ENCODE data around the gene TTC38.

The TTC38 gene

GRCh38 chr22:46275455-46276122 lies 7.8 kb downstream of the TTC38 start:
- no peak for DNase-seq
- Mint-ChIP-seq H3K4me3 (peak overlapping the region in 1 of 2 donors; percentile 51), H3K9me3 (no peaks in the 10 kb centered on the region), H3K27ac (peak overlapping the region; percentile 68 to 91), H3K27me3 (no peaks in the 10 kb centered on the region), H3K36me3 (ENCODE audit: insufficient read depth) (peaks cover 32% of the 10 kb centered on the region), H3K4me1 (ENCODE audit: low read depth in 2 of 2) (peaks cover 32 to 47% of the 10 kb centered on the region in 2 donors)
- no peak for ATAC-seq (replicated peaks)

DNA sequence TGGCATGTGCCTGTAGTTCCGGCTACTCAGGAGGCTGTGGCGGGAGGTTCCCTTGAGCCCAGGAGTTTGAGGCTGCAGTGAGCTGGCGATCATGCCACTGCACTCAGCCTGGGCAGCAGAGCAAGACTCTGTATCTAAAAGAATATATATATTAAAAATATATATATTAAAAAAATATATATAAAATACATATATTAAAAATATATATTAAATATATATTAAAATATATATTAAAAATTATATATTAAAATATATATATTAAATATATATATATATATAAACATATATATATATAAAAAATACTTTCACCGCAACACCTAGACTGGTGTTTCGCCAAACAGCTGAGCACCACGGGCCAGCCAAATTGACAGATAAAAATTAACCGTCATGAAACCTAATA lies 8.8 kb downstream of the TTC38 start:
- Mint-ChIP-seq H3K9me3 (no peaks in the 10 kb centered on the region), H3K4me1 (ENCODE audit: low read depth in 2 of 2) (peaks cover 42 to 54% of the 10 kb centered on the region in 2 donors), H3K27ac (peak overlapping the region in 1 of 2 donors; percentile 47), H3K27me3 (no peaks in the 10 kb centered on the region), H3K4me3 (peak overlapping the region; percentile 61 to 73), H3K36me3 (ENCODE audit: insufficient read depth) (peaks cover 34% of the 10 kb centered on the region)
- no peak for DNase-seq
- no peak for ATAC-seq (replicated peaks)

GRCh38 chr22:46278656-46279645 lies 11.1 kb downstream of the TTC38 start:
- no peak for DNase-seq
- Mint-ChIP-seq H3K4me1 (ENCODE audit: low read depth in 2 of 2) (peaks cover 49 to 64% of the 10 kb centered on the region in 2 donors), H3K27ac (peak overlapping the region; percentile 94 to 96), H3K27me3 (no peaks in the 10 kb centered on the region), H3K9me3 (no peaks in the 10 kb centered on the region), H3K36me3 (ENCODE audit: insufficient read depth) (peaks cover 28% of the 10 kb centered on the region), H3K4me3 (peak overlapping the region in 1 of 2 donors; percentile 12)
- no peak for ATAC-seq (replicated peaks)

DNA sequence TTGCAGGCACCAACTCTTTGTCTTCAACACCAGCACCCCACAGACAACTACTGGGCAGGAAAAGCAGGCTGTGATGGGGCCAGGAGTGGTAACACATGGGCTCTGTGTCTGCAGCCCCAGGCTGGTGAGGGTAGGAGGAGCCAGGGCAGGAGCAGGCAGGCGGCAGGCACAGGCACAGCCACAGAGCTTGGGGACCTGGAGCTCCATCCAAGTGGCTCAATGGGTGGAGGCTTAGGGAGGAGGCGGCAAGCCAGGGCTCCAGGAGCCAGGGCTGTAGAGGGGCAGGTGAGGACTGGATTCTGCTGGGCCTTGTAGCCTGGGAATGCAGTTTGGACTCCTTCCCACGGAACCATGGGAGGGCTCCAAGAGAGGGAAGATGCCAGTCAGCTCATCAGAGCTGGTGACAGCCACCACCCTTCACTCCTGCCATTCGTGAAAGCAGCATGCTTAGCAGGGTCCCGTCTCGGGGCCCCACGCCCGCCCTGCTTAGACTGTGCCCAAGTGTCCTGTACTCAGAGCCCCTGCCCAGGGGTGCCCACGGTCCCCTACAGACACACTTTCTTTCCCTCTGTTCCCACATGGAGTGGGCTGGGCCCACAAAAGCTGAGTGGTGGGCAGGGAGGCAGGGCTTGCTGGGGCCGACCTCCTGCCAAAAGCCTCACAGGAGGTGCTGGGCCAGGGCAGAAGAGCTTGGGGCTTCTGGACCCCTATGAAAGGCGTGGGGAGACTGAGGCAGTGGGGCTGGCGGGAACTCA lies 12.4 kb downstream of the TTC38 start:
- Mint-ChIP-seq H3K4me1 (ENCODE audit: low read depth in 2 of 2) (peaks cover 49 to 68% of the 10 kb centered on the region in 2 donors), H3K4me3 (peak overlapping the region; percentile 79 to 82), H3K27me3 (no peaks in the 10 kb centered on the region), H3K9me3 (no peaks in the 10 kb centered on the region), H3K27ac (peak overlapping the region; percentile 94 to 96), H3K36me3 (ENCODE audit: insufficient read depth) (peaks cover 36% of the 10 kb centered on the region)
- ATAC-seq (replicated peaks) (no peak), DNase-seq (no peak)

- H3K4me1 Mint-ChIP-seq (ENCODE audit: low read depth in 2 of 2): peaks cover 43 to 59% of the 10 kb centered on the region in 2 donors
- peak; percentile 97 for ATAC-seq (replicated peaks)
- H3K27ac Mint-ChIP-seq: peak overlapping the region; percentile 94 to 96
- H3K9me3 Mint-ChIP-seq: no peaks in the 10 kb centered on the region
- DNase-seq: peak; percentile 61 to 65 (median 63)
- H3K27me3 Mint-ChIP-seq: no peaks in the 10 kb centered on the region
- H3K36me3 Mint-ChIP-seq (ENCODE audit: insufficient read depth): peaks cover 42% of the 10 kb centered on the region
- peak overlapping the region; percentile 79 to 82 for H3K4me3 Mint-ChIP-seq
Measured at GRCh38 chr22:46280999-46281623, 13.3 kb downstream of the TTC38 start.

- Mint-ChIP-seq H3K4me1 (ENCODE audit: low read depth in 2 of 2) (peaks cover 43 to 56% of the 10 kb centered on the region in 2 donors), H3K4me3 (peak overlapping the region; percentile 79 to 82), H3K9me3 (no peaks in the 10 kb centered on the region), H3K36me3 (ENCODE audit: insufficient read depth) (peaks cover 39% of the 10 kb centered on the region), H3K27me3 (no peaks in the 10 kb centered on the region), H3K27ac (peak overlapping the region; percentile 94 to 96)
- DNase-seq (no peak), ATAC-seq (replicated peaks) (no peak)
Measured at GRCh38 chr22:46281866-46282678, 14.3 kb downstream of the TTC38 start.

DNA sequence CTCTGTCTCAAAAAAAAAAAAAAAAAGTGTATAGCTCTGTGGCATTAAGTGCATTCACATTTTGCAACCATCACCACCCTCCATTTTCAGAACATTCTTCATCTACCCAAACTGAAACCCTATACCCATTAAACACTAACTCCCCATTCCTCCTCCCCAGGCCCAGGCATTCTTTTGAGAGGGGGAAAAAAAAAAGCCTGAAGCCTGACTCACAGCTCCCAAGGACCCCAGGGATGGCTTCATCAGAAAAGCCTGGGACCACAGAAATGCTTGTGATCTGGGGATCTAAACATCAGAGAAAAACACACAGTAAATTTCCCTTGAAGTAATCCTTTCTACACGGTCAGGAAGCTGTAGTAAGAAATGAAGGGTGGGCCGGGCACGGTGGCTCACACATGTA lies 18.2 kb downstream of the TTC38 start:
- Mint-ChIP-seq H3K36me3 (ENCODE audit: insufficient read depth) (peaks cover 61% of the 10 kb centered on the region), H3K9me3 (no peaks in the 10 kb centered on the region), H3K4me1 (ENCODE audit: low read depth in 2 of 2) (peaks cover 49 to 63% of the 10 kb centered on the region in 2 donors), H3K4me3 (peak overlapping the region in 1 of 2 donors; percentile 89), H3K27me3 (no peaks in the 10 kb centered on the region), H3K27ac (peak overlapping the region; percentile 97 to 99)
- ATAC-seq (replicated peaks): no peak
- DNase-seq: no peak

DNA sequence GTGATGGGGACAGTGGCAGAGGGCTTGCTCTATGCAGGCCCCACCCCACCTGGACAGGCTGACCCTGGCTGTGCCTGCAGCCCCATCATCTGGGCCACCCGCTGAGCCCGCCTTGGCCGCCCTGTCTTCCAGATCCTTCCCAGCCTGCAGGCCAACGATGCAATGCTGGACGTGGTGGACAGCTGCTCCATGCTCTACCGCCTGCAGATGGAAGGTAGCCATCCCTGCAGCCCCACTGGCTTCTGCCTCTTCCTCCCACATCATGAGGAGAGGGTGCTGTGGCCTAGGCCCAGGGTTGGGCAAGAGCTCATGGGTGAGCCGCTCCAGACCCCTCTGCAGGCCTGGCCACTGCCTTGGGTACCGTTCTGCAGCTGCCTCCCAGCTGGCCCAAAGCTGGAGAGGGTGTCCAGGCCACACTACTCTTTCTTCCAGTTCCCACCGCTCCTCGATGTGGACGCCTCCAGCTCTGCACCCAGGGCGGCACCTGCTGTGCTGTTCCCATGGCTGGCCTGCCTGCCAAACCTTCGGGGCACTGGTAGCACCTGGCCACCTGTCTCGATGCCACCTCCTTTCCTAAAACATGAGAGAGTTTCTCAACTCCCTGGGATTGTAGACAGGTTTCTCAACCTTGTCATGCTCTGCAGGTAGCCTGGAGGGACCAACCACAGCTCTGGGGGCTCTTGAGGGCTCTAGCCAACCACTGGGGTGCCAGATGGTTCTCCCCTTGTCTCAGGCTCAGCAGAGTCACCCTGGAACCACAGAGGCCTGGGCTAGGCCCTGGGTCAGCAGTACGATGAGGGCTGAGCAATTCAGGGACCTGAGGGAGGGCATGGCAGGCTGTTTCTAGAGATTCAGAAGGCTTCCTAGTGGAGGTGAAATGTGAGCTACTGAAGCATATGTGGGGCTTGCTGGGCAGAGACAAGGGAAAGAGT lies 19.4 kb downstream of the TTC38 start:
- Mint-ChIP-seq H3K4me3 (peak overlapping the region; percentile 79 to 89), H3K27me3 (no peaks in the 10 kb centered on the region), H3K27ac (peak overlapping the region; percentile 97 to 99), H3K4me1 (ENCODE audit: low read depth in 2 of 2) (peaks cover 39 to 53% of the 10 kb centered on the region in 2 donors), H3K9me3 (no peaks in the 10 kb centered on the region), H3K36me3 (ENCODE audit: insufficient read depth) (peaks cover 65% of the 10 kb centered on the region)
- DNase-seq (no peak), ATAC-seq (replicated peaks) (no peak)

- DNase-seq (peak; percentile 42 to 50 (median 45)), ATAC-seq (replicated peaks) (peak; percentile 67)
- peaks cover 73% of the 10 kb centered on the region for H3K36me3 Mint-ChIP-seq (ENCODE audit: insufficient read depth)
- H3K27me3 Mint-ChIP-seq: no peaks in the 10 kb centered on the region
- H3K9me3 Mint-ChIP-seq: no peaks in the 10 kb centered on the region
- H3K4me1 Mint-ChIP-seq (ENCODE audit: low read depth in 2 of 2): peaks cover 43 to 57% of the 10 kb centered on the region in 2 donors
- peak overlapping the region; percentile 79 to 89 for H3K4me3 Mint-ChIP-seq
- H3K27ac Mint-ChIP-seq: peak overlapping the region; percentile 97 to 99
Measured at GRCh38 chr22:46287873-46288751, 20.3 kb downstream of the TTC38 start.

GRCh38 chr22:46288846-46289243 lies 21.0 kb downstream of the TTC38 start:
- Mint-ChIP-seq H3K4me3 (peak overlapping the region; percentile 79 to 89), H3K4me1 (ENCODE audit: low read depth in 2 of 2) (peaks cover 46 to 61% of the 10 kb centered on the region in 2 donors), H3K27me3 (no peaks in the 10 kb centered on the region), H3K36me3 (ENCODE audit: insufficient read depth) (peaks cover 76% of the 10 kb centered on the region), H3K27ac (peak overlapping the region; percentile 97 to 99), H3K9me3 (no peaks in the 10 kb centered on the region)
- no peak for DNase-seq
- ATAC-seq (replicated peaks): peak; percentile 4
